MM.1S (cell line): ENCODE data around the gene SLC16A10.

Source experiments
- DNase-seq: peaks from one replicate; pipeline ENCODE4 v3.0.0-alpha.2; 2015
- H2AFZ ChIP-seq: fragments of 300-600 bp; sonication (generic); 2 replicates; pipeline ENCODE4 v1.6.0; 2016; ENCODE audit warnings: antibody characterized with exemption, low read length
- H3F3A ChIP-seq: fragments of 300-600 bp; sonication (generic); 2 replicates; pipeline ENCODE4 v1.6.1; 2016; ENCODE audit warnings: mild to moderate bottlenecking, antibody characterized with exemption, low read length, moderate library complexity, mixed read lengths; ENCODE audit not compliant: insufficient read depth
- H3K27ac ChIP-seq: fragments of 300-600 bp; sonication (generic); 2 replicates; pipeline ENCODE4 v1.5.1; 2016; ENCODE audit warnings: mild to moderate bottlenecking, low read length
- H3K27me3 ChIP-seq: fragments of 300-600 bp; sonication (generic); replicated peaks from 2 replicates; pipeline ENCODE4 v1.6.0; 2016; ENCODE audit warnings: low read length; ENCODE audit not compliant: insufficient read depth
- H3K36me3 ChIP-seq: fragments of 300-600 bp; sonication (generic); replicated peaks from 2 replicates; pipeline ENCODE4 v1.6.1; 2016; ENCODE audit warnings: mild to moderate bottlenecking, low read length, mixed read lengths; ENCODE audit not compliant: insufficient read depth
- H3K4me1 ChIP-seq: fragments of 300-600 bp; sonication (generic); 2 replicates; pipeline ENCODE4 v1.6.1; 2016; ENCODE audit warnings: low read length, mixed read lengths
- H3K4me2 ChIP-seq: fragments of 300-600 bp; sonication (generic); 2 replicates; pipeline ENCODE4 v1.6.0; 2016; ENCODE audit warnings: low read depth, low read length
- H3K4me3 ChIP-seq: fragments of 300-600 bp; sonication (generic); 2 replicates; pipeline ENCODE4 v1.5.1; 2016; ENCODE audit warnings: low read length, mixed read lengths
- H3K79me2 ChIP-seq: fragments of 300-600 bp; sonication (generic); 2 replicates; pipeline ENCODE4 v1.6.1; 2016; ENCODE audit warnings: mixed run types, low read length, mixed read lengths
- H3K9ac ChIP-seq: fragments of 300-600 bp; sonication (generic); 2 replicates; pipeline ENCODE4 v1.6.1; 2016; ENCODE audit warnings: low read length, mixed read lengths
- H3K9me2 ChIP-seq: fragments of 300-600 bp; sonication (generic); replicated peaks from 2 replicates; pipeline ENCODE4 v1.6.1; 2016; ENCODE audit warnings: mild to moderate bottlenecking, low read length, mixed read lengths; ENCODE audit not compliant: insufficient read depth
- H3K9me3 ChIP-seq: fragments of 300-600 bp; sonication (generic); replicated peaks from 2 replicates; pipeline ENCODE4 v1.6.1; 2016; ENCODE audit warnings: mild to moderate bottlenecking, low read length, mixed read lengths; ENCODE audit not compliant: insufficient read depth
- H4K20me1 ChIP-seq: fragments of 300-600 bp; sonication (generic); 2 replicates; pipeline ENCODE4 v1.6.1; 2016; ENCODE audit warnings: mild to moderate bottlenecking, low read length, moderate library complexity, mixed read lengths; ENCODE audit not compliant: insufficient read depth
- EZH2 ChIP-seq: fragments of 300-600 bp; sonication (generic); optimal IDR thresholded peaks from 2 replicates; pipeline ENCODE3; 2017; ENCODE audit warnings: low read depth, mild to moderate bottlenecking, antibody characterized with exemption, low read length, mixed read lengths
- EZH2phosphoT487 ChIP-seq: fragments of 300-600 bp; sonication (generic); IDR thresholded peaks from 2 replicates; pipeline ENCODE4 v1.6.1; 2018; ENCODE audit warnings: antibody characterized with exemption, low read length
- TF ChIP-seq, protein P1 (sequence below): fragments of 300-600 bp; sonication (generic); IDR thresholded peaks from 2 replicates; pipeline ENCODE4 v1.5.1; 2016; ENCODE audit warnings: antibody characterized with exemption, low read length, mixed read lengths

Gene SLC16A10

GRCh38 chr6:111157412-111157811 lies 70.1 kb downstream of the SLC16A10 start:
- no peaks in the 10 kb centered on the region for H4K20me1 ChIP-seq
- H3K79me2 ChIP-seq: no peaks in the 10 kb centered on the region
- no peaks in the 10 kb centered on the region for H3K27me3 ChIP-seq
- no peak overlapping the region for H3K4me2 ChIP-seq
- H3K36me3 ChIP-seq: no peaks in the 10 kb centered on the region
- no peaks in the 10 kb centered on the region for H3K9me2 ChIP-seq
- no peaks in the 10 kb centered on the region for H3F3A ChIP-seq
- TF ChIP-seq EZH2 (no peak), EZH2phosphoT487 (no peak)
- DNase-seq: no peak
- 0 out of 2 replicates have a peak, but pooled peaks cover 3% of the 10 kb centered on the region for H3K4me1 ChIP-seq
- no peak overlapping the region for H2AFZ ChIP-seq
- no peak overlapping the region for H3K4me3 ChIP-seq
- no peaks in the 10 kb centered on the region for H3K9me3 ChIP-seq
- no peak overlapping the region for H3K27ac ChIP-seq
- no peak overlapping the region for H3K9ac ChIP-seq

DNA sequence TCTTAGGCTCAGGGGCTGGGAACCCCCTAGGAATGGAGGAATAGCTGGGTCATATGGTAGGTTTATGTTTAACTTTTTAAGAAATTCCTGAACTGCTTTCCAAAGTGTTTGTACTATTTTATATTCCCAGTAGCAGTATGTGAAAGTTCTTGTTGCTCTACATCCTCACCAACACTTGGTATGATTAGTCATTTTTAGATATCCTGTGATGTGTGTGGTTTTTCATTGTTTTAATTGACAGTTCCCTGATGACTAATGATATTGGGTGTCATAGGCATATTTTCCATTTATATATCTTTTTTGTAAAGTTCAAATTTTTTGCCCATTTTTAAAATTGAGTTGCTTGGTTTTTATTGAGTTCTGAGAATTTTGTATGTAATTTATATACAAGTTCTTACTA lies 72.3 kb downstream of the SLC16A10 start:
- Histone ChIP-seq H3K4me2 (no peak overlapping the region), H3K36me3 (no peaks in the 10 kb centered on the region), H3K9me2 (no peaks in the 10 kb centered on the region), H3K27ac (no peak overlapping the region), H2AFZ (no peak overlapping the region), H3K27me3 (no peaks in the 10 kb centered on the region), H4K20me1 (no peaks in the 10 kb centered on the region), H3K9me3 (no peaks in the 10 kb centered on the region), H3K79me2 (no peaks in the 10 kb centered on the region), H3K4me3 (no peak overlapping the region), H3K4me1 (0 out of 2 replicates have a peak, but pooled peaks cover 3% of the 10 kb centered on the region), H3K9ac (no peak overlapping the region), H3F3A (no peaks in the 10 kb centered on the region)
- TF ChIP-seq EZH2 (no peak), EZH2phosphoT487 (no peak)
- TF ChIP-seq, protein P1, sequence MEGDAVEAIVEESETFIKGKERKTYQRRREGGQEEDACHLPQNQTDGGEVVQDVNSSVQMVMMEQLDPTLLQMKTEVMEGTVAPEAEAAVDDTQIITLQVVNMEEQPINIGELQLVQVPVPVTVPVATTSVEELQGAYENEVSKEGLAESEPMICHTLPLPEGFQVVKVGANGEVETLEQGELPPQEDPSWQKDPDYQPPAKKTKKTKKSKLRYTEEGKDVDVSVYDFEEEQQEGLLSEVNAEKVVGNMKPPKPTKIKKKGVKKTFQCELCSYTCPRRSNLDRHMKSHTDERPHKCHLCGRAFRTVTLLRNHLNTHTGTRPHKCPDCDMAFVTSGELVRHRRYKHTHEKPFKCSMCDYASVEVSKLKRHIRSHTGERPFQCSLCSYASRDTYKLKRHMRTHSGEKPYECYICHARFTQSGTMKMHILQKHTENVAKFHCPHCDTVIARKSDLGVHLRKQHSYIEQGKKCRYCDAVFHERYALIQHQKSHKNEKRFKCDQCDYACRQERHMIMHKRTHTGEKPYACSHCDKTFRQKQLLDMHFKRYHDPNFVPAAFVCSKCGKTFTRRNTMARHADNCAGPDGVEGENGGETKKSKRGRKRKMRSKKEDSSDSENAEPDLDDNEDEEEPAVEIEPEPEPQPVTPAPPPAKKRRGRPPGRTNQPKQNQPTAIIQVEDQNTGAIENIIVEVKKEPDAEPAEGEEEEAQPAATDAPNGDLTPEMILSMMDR: no peak
- no peak for DNase-seq

DNA sequence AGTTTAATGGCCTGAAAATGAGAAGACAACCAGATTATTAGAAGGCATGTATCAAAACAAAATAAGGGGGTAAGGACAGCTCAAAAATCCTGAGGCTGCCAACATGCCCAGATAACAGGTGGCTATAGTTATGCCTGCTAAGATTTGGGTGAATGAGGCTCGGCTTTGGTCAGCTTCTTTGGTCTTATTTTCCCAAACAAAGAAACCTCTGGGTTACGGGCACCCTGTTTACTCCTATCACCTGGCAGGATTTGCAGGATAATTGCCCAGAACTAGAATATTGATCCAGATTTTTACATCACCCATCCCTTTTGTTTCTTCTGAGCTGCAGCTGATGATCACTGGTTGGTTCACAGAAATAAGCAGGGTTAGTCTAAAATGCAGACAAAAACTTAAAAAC lies 74.3 kb downstream of the SLC16A10 start:
- no peak overlapping the region for H3K9ac ChIP-seq
- H3K36me3 ChIP-seq: no peaks in the 10 kb centered on the region
- no peaks in the 10 kb centered on the region for H3K27me3 ChIP-seq
- no peaks in the 10 kb centered on the region for H3K79me2 ChIP-seq
- no peaks in the 10 kb centered on the region for H3K9me2 ChIP-seq
- H3K4me2 ChIP-seq: no peak overlapping the region
- H4K20me1 ChIP-seq: no peaks in the 10 kb centered on the region
- no peaks in the 10 kb centered on the region for H3K4me1 ChIP-seq
- DNase-seq: no peak
- H3K27ac ChIP-seq: no peak overlapping the region
- TF ChIP-seq EZH2phosphoT487: no peak
- TF ChIP-seq EZH2: no peak
- TF ChIP-seq, protein P1: no peak
- H3F3A ChIP-seq: no peaks in the 10 kb centered on the region
- H3K4me3 ChIP-seq: no peak overlapping the region
- no peaks in the 10 kb centered on the region for H3K9me3 ChIP-seq
- no peak overlapping the region for H2AFZ ChIP-seq

DNA sequence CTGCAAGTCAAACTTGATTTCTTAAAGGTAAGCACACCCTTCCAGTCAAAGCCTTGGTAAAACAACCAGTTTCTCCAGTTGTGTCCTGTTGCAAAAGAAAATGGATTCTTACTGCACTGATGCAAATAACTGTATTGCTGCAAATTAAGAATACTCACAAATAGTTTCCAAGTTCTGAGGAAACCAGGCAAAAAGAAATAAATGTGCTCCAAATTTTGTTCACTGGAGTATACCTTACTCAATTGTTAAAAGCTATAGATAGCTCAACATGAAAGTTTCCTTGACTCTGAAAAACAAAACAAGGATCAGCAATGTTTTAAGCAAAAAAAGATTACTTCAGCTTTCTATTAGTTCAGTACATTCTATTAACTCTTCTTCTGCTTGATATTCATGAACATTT lies 75.2 kb downstream of the SLC16A10 start:
- Histone ChIP-seq H3K79me2 (no peaks in the 10 kb centered on the region), H3K9me2 (no peaks in the 10 kb centered on the region), H3K9ac (no peak overlapping the region), H4K20me1 (no peaks in the 10 kb centered on the region), H2AFZ (no peak overlapping the region), H3K4me3 (no peak overlapping the region), H3K27me3 (no peaks in the 10 kb centered on the region), H3K27ac (no peak overlapping the region), H3K4me1 (no peaks in the 10 kb centered on the region), H3F3A (no peaks in the 10 kb centered on the region), H3K9me3 (no peaks in the 10 kb centered on the region), H3K36me3 (no peaks in the 10 kb centered on the region), H3K4me2 (no peak overlapping the region)
- TF ChIP-seq, protein P1: no peak
- TF ChIP-seq EZH2phosphoT487 (no peak), EZH2 (no peak)
- DNase-seq: no peak
